Posterior cingulate gyrus (tissue), 11 donors: Measurements from ENCODE around the gene ZSCAN18.
"Not testable (repeated sequence)": the region's sequence is repeated elsewhere in the genome, so short reads cannot be mapped to it uniquely, and the experiment has no call there.

Source experiments
- DNase-seq, 10 donors: peaks; one replicate each; pipeline versions ENCODE4 v3.0.0 to v3.0.0-alpha.2; 2020 to 2021; ENCODE audit warnings: mixed read lengths in 3 of 10
- intact Hi-C: fragments of 100-400 bp; cut with DNase I; formaldehyde crosslinking; loops from one replicate; pipeline ENCODE4 v1.15.1; 2023

The ZSCAN18 gene, protein sequence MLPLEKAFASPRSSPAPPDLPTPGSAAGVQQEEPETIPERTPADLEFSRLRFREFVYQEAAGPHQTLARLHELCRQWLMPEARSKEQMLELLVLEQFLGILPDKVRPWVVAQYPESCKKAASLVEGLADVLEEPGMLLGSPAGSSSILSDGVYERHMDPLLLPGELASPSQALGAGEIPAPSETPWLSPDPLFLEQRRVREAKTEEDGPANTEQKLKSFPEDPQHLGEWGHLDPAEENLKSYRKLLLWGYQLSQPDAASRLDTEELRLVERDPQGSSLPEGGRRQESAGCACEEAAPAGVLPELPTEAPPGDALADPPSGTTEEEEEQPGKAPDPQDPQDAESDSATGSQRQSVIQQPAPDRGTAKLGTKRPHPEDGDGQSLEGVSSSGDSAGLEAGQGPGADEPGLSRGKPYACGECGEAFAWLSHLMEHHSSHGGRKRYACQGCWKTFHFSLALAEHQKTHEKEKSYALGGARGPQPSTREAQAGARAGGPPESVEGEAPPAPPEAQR

DNA sequence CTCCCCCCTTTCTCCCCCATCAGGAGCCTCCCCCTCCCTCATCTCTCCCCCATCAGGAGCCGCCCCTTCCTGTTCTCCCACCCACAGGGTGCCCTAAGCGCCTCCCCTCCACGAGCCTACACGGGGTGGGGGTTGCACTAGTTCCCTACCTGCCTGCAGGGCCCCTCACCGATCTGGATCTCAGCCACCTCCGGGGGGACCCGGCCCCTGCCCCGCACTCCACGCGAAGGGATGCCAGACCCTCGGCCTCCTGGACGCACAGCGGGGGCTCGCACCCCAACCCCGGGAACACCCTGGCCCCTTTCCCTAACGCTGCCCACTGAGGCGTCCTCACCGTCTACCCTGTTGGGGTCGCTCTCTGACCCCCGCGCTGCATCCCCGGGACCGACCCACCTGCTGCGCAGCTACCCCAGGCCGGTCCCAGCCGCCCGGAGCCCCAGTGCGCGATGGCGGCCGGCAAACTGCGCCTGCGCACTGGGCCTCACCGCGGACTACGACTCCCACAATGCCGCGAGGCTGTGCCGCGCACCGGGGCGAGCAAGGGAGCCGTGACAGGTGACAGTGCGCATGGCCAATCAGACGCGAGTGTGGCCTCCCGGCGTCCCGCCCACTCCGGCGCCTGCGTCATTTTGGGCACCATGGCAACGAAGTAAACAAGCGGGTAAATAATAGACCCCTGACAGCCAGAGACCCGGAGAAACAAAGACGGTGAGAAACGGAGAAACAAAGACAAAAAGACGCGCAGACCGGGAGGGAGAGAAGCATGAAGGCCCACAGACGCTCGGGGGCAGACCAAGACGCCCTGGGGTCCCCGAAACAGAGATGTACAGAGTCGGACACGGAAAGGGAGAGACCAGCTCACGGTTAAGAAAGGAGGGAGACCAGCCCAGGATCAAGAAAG, at the start of gene ZSCAN18:
TSS of gene ZSCAN18 (minus strand) at position 451 of the 901 bp plus-strand sequence. CDS start 7,964 bp downstream, outside the sequence.
- intact Hi-C loops: loop anchor here (2.0 kb wide), 2 partner anchors 53 to 65 kb away; partner anchors contain the start of gene ZNF329
- peak; percentile 96 to 100 (median 98) for DNase-seq

DNA sequence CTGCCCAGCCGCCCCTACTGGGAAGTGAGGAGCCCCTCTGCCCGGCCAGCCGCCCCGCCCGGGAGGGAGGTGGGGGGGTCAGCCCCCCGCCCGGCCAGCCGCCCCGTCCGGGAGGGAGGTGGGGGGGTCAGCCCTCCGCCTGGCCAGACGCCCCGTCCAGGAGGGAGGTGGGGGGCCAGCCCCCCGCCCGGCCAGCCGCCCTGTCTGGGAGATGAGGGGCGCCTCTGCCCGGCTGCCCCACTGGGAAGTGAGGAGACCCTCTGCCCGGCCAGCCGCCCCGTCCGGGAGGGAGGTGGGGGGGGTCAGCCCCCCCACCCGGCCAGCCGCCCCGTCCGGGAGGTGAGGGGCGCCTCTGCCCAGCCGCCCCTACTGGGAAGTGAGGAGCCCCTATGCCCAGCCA, 49.4 kb upstream of the ZSCAN18 start:
- intact Hi-C loops, DNase-seq: not testable (repeated sequence)

DNA sequence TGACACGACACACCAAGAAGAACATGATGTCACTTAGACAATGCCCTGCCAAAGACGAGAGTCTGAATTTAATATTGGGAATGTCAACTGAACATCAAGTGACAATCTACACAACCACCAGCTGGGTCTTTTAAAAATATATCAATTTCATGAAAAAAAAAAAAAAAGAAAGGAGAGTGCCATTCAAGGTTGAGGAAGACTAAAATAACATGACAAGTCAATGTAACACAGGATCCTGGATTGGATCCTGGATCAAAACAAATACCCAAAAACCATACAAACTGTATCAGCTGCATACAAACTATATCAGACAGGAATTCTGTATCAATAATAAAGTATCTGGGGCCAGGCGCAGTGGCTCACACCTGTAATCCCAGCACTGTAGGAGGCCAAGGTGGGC, 47.8 kb upstream of the ZSCAN18 start:
- intact Hi-C loops: no loop called here
- DNase-seq: no peak

DNA sequence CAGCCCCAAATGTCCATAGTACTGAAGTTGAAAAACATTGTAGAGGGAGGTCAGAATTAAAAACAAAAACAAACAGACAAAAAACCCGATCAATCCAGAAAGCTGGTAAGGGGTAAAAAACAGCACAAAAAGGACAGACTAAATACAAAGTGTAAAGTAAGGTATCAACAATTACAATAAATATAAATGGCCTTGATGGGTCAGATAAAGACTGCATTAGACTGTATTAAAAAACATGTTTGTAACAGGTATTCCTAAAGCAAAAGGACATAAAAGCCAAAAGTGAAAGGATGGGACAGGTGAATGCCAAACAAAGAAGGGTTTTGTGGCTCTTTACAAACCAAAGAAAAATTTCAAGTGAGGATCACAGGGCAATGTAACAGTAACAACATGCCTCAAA, 36.2 kb upstream of the ZSCAN18 start:
- intact Hi-C loops: no loop called here
- DNase-seq: no peak

DNA sequence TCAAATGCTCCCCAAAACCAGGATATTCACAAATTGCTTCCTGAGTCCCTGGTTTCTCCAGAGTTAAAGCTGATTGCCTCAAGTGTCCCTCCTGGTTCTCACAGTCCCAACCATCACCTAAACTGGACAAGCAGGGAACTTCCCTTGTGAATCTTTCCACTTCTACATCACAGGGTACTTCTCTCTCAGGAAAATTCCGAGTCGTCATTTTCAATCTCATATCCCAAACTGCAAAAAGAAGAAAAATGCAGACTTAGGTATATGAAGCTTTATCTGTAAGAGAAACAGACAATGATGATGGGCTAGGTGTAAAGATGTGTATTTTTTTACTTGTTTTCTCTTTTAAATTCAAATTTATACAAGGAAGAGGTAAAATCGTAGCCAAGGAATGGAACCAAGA, 31.3 kb upstream of the ZSCAN18 start:
- intact Hi-C loops: no loop called here
- no peak for DNase-seq

DNA sequence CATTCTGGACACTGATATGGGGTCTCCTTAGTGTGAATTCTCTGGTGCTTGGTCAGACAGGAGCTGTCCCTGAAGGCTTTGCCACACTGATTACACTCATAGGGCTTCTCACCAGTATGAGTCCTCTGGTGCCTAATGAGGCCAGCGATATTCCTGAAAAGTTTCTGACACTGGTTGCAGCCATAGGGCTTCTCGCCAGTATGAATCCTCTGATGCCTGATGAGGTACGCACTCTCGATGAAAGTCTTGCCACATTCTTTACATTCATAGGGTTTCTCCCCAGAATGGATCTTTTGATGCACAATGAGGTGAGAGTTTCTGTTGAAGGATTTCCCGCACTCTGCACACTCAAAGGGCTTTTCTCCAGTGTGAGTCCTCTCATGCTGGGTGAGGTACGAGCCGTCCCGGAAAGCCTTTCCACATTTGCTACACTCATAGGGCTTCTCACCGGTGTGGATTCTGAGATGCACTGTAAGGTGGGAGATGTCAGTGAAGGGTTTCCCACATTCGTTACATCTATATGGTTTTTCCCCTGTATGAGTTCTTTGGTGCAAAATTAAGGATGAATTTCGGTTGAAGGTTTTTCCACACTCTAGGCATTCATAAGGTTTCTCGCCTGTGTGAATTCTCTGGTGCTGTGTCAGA, 30.1 kb upstream of the ZSCAN18 start:
- DNase-seq: no peak
- intact Hi-C loops: no loop called here

DNA sequence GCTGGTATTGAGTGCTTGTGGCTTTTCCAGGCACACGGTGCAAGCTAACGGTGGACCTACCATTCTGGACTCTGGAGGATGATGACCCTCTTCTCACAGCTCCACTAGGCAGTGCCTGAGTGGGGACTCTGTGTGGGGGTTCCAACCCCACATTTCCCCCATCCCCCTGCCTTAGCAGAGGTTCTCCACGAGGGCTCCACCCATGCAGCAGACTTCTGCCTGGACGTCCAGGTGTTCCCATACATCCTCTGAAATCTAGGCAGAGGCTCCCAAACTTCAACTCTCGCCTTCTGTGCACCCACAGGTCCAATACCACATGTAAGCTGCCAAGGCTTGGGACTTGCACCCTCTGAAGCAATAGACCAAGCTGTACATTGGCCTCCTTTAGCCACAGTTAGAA, 25.3 kb upstream of the ZSCAN18 start:
- no peak for DNase-seq
- intact Hi-C loops: no loop called here

DNA sequence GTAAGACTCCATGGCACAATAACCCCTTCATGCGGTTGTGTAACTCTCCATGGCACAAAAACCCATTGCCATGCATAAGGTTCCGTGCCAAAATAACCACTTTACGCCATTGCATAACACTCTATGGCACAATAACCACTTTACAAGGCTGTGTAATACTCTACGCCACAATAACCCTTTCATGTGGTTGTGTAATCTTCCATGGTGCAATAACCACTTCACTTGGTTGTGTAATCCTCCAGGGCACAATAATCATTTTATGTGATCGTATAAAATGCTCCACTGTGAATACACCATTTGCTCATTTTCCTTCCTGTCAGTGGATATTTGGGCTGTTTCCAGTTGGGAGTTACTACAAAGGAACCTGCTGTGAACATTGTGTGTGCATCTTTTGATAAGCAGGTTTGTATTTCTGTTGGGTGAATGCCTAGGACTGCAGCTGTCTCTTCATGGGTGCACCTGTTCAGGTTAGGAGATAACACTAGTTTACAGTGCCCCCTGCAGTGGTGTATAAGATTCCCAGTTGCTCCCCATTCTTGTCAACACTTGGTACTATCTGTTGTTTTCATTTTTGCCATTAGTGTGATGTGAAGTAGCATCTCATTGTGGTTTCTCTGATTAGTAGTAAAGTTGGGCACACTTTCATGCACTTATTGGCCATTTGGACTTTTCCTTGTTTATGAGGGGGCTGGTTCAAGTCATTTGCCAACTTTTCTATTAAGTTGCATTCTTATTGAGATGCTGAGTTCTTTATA, 21.1 kb upstream of the ZSCAN18 start:
- no peak for DNase-seq
- intact Hi-C loops: no loop called here

DNA sequence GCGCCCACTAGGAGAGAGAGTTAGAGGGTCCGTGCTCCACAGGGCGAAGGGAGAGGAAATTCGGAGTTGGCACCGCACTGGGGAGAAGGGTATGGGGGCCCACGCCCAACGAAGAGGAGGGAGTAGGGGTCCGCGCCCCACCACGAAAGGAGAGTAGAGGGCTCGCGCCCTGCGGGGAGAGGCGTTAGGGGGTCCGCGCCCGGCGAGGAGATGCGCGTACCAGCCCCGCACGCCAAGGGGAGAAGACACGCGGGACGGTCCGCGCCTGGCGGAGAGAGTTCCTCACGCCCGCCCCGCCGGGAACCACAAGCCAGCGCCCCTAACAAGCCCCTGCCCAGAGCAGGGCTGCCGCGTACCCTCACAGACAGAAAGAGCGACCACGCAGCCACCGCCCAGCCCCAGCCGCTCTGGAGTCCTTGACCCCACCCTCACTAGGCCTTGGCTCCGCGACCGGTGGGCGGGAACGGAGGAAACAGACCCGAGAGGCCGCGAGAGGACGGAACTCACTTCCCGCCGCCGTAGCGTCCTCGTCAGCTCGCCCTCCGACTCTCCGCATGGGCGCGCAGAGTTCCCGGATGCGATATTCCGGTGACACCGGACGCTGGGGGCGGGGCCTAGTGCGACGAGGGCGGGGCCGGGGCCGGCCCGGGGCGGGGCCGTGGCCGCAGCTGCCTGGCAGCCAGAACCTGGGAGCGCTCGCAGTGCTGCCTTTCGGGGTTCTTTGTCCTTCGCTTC, 20.0 kb upstream of the ZSCAN18 start:
- DNase-seq: no peak
- intact Hi-C loops: no loop called here

DNA sequence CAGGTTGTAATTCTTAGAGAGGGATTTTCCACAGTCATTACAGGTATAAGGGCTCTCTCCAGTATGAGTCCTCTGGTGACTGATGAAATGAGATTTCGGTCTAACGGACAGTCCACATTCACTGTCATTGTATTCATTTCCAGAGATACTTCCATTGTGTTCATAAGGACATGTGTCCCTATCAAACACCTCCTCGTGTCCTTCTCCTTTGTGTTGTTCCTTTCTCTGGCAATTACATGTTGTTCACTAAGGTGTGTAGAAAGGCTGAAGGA, 10.5 kb upstream of the ZSCAN18 start:
- DNase-seq: no peak
- intact Hi-C loops: no loop called here

DNA sequence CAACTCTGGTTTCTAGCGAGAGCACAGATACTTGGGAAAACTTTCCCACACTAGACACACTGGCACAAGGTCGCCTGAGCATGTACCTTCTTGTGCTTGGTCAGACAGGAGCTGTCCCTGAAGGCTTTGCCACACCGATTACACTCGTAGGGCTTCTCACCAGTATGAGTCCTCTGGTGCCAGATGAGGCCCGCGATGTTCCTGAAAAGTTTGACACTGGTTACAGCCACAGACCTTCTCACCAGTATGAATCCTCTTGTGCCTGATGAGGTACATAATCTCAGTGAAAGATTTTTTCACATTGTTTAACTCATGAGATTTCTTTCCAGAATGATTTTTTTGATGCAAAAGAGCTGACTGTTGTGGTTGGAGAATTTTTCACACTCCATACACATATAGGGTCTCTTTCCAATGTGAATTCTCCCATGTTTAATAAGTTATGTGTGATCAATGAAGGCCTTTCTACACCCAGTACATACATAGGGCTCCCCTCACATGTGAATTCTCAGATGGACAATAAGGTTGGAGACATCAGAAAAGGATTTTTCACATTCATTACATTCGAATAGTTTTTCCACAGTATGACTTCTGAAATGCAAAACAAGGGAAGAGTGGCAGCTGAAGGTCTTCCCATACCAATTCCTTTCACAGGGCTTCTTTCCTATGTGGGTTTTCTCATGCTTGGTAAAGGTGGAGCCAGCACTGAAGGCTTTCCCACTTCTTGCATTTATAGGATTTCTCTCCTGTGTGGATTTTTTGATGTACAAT, 9.9 kb upstream of the ZSCAN18 start:
- DNase-seq: no peak
- intact Hi-C loops: no loop called here

DNA sequence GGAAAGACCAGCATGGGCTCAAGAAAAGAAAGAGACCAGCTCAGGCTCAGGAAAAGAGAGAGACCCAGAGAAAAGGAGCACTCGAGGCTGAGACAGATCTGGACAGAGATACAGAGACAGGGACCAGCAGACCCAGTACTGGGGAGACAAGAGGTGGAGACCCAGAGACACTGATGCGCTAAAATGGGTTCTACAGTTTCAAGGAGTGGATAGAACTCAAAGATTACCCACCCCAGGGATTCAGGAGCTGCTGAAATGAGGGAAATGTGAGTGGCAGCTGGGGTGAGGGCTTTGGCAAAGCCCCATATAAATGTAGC, 609 bp upstream of the ZSCAN18 start:
- DNase-seq: no peak
- intact Hi-C loops: loop anchor here (2.0 kb wide), 2 partner anchors 52 to 66 kb away; partner anchors contain the start of gene ZNF329

DNA sequence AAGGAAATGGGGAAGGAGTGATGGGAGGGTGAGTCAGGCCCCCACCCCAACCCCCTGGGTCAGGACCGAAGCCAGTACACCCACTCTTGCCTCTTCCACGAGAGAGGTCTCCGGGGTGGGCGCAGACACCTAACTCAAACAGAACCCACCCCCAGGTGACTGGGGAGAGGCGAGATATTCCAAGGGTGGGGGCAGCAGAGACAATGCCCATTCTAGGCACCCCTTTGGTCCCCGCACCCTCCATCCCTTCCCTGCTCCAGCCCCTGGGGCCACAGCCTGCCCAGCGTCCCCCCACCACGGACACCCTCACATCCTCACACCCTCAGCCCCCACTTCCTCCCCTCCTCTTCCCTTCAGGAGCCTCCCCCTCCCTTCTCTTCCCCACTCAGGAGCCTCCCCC, 682 bp downstream of the ZSCAN18 start:
- DNase-seq: peak in 2 of 10 donors; percentile 36 to 52
- intact Hi-C loops: no loop called here

DNA sequence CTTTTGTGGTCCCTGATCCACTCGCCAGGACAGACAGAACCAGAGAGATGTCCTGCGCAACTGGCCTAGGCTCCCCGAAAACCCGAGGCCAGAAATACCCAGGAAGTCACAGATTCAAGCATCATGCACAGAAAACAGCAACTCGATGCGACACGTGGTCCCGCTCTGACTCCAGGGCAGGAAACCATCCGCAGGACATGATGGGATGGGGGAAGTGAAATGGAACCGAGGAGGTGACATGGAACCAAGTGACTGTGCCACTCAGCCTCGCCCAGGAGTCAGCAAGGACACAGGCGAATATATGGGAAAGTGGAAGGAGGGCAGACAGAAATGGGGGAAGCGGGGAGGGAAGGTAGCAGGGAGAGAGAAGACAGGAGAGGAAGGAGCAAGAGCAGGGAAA, 1.1 kb downstream of the ZSCAN18 start:
- peak in 2 of 10 donors; percentile 38 to 44 for DNase-seq
- intact Hi-C loops: no loop called here

DNA sequence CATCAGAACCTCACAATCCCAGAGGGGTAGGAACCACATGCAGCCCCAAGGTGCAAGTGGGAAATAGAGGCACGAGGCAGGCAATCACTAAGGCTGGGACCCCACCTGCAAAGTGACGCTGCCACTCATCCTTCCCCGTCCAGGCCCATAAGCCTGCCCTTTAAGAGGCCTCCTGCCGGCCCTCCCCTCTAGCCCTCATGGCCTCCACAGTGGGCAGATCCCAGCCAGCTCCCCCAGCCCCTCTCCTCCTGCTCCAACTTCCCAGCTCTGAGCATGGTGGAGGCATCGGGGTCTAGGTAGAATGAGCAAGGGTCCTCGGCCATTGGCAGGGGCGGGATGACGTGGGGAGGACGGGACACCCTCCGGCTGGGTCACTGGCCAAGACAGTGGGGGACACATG, 2.7 kb downstream of the ZSCAN18 start:
- DNase-seq: peak in 2 of 10 donors; percentile 60 to 61
- intact Hi-C loops: no loop called here

DNA sequence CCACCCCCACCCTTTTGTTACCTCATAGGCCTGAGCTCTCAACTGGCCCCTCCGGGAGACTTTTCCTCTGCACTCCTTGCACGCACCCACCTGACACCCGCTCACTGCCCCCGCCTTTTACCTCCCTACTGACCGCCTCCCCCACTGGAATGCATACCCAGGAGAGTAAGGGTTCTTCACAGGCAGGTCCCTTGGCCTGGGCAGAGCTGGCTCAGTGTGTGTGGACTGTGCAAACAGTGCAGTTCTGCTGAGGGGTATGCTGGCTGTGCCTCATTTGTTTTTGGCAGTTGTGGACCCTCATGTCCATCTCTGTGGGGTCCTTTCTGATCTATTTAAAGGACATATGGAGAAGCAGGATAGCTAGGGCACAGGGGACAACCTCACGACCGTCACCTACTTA, 5.0 kb downstream of the ZSCAN18 start:
- peak in 2 of 10 donors; percentile 39 to 62 for DNase-seq
- intact Hi-C loops: no loop called here

DNA sequence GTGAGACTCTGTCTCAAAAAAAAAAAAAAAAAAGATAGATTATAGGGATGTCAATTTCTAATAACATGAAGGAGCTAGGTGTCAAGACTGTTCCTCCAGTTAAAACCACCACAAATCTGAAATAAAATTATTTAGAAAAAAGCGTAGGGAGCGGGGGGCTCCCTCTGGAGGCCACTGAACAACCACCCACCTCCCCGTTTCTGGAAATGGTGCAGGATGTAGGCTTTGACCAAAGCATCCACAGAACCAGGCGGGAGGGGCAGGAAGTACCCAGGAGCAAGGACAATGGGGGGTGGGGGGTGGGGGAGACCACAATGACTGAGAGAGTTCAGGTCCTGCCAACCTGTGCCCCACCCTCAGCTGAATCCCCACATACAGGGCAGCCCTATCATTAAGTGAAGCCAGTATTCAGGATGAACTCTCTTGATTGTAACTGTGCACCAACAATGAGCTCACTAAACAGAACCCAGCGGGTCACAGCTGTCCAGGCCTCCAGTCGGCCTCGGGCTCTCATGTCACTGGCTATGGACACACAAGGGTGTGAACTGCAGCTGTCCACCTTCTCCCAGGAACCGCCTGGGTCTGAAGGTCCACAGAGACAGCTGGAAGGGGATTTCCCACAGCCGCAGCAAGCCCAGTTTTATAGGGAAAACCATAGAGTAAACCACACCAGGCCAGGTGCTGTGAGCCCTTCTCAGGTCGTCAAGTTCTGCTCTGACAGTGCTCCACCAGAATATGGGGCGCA, 6.6 kb downstream of the ZSCAN18 start:
- DNase-seq: peak in 1 of 10 donors; percentile 41
- intact Hi-C loops: no loop called here

DNA sequence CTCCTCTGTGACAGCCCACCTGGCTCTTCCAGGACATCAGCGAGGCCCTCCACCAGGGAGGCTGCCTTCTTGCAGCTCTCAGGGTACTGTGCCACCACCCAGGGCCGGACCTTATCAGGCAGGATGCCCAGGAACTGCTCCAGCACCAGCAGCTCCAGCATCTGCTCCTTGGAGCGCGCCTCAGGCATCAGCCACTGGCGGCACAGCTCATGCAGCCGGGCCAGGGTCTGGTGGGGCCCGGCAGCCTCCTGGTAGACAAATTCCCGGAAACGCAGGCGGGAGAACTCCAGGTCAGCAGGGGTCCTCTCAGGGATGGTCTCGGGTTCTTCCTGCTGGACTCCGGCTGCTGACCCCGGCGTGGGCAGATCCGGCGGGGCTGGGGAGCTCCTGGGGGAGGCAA, 8.2 kb downstream of the ZSCAN18 start:
- peak in 3 of 10 donors; percentile 30 to 75 (median 73) for DNase-seq
- intact Hi-C loops: no loop called here
